Stimulated activated naive B cell treated with anti-CD40 and anti-IgM and Interleukin-4, amounts not matched to agents 10 μg/mL and 1 μg/mL and 100 μg/mL, for 72 hours (primary cell): Measurements from ENCODE around the gene RERGL.
"Not testable (repeated sequence)": the region's sequence is repeated elsewhere in the genome, so short reads cannot be mapped to it uniquely, and the experiment has no call there.

Source experiments
- ATAC-seq, 2 donors: fragments of 150-1000 bp; cut with Tn5 transposase; replicated peaks; 2 replicates each; pipeline ENCODE4 v1.10.0; 2021; ENCODE audit warnings: moderate library complexity in 1 of 2
- DNase-seq: peaks from one replicate; pipeline ENCODE4 v3.0.0; 2021
- H3K27ac Mint-ChIP-seq: one replicate; pipeline ENCODE4 v1.8.0; 2022; ENCODE audit warnings: mild to moderate bottlenecking, mixed read lengths
- H3K27me3 Mint-ChIP-seq, 2 donors: one replicate each; pipeline ENCODE4 v1.8.0; 2022; ENCODE audit warnings: mixed read lengths in 2 of 2
- H3K36me3 Mint-ChIP-seq, 2 donors: one replicate each; pipeline ENCODE4 v1.8.0; 2022; ENCODE audit warnings: mixed read lengths in 2 of 2, mild to moderate bottlenecking in 1 of 2
- H3K4me1 Mint-ChIP-seq, 2 donors: one replicate each; pipeline ENCODE4 v1.8.0; 2022; ENCODE audit warnings: mixed read lengths in 2 of 2, mild to moderate bottlenecking in 1 of 2
- H3K4me3 Mint-ChIP-seq, 2 donors: one replicate each; pipeline ENCODE4 v1.8.0; 2022; ENCODE audit warnings: mild to moderate bottlenecking in 2 of 2, mixed read lengths in 2 of 2, moderate library complexity in 1 of 2
- H3K9me3 Mint-ChIP-seq, 2 donors: one replicate each; pipeline ENCODE4 v1.8.0; 2022; ENCODE audit warnings: mixed read lengths in 2 of 2, mild to moderate bottlenecking in 1 of 2

RERGL gene

DNA sequence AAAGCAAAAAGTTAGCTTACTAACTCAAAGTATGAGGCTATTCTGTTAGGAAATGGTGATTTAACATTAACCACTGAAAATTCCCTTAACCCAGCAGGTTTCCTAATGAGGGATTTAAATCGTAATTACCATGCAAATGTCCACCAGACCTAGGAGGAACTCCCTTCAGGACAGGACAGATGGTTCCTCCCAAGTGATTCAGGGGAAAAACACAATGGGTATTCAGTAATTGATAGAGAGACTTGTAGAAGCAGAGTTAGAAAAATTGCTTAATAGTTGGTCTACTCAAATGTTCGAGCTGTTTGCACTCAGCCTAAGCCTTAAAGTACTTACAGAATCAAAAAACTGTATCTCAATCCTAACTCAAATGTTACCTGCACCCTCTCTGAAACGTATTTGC, 21.6 kb downstream of the RERGL start:
- Mint-ChIP-seq H3K27ac (no peak overlapping the region), H3K4me3 (no peak overlapping the region), H3K9me3 (peaks cover 2 to 3% of the 10 kb centered on the region in 2 donors), H3K4me1 (peaks cover 0 to 1% of the 10 kb centered on the region in 2 donors), H3K36me3 (no peaks in the 10 kb centered on the region), H3K27me3 (no peaks in the 10 kb centered on the region)
- no peak for ATAC-seq
- no peak for DNase-seq

GRCh38 chr12:18066666-18067065, 23.3 kb downstream of the RERGL start:
- Mint-ChIP-seq H3K9me3 (peaks cover 3 to 5% of the 10 kb centered on the region in 2 donors), H3K4me1 (peaks cover 0 to 1% of the 10 kb centered on the region in 2 donors), H3K36me3 (no peaks in the 10 kb centered on the region), H3K27ac (no peak overlapping the region), H3K27me3 (no peaks in the 10 kb centered on the region), H3K4me3 (no peak overlapping the region)
- no peak for ATAC-seq
- DNase-seq: no peak

DNA sequence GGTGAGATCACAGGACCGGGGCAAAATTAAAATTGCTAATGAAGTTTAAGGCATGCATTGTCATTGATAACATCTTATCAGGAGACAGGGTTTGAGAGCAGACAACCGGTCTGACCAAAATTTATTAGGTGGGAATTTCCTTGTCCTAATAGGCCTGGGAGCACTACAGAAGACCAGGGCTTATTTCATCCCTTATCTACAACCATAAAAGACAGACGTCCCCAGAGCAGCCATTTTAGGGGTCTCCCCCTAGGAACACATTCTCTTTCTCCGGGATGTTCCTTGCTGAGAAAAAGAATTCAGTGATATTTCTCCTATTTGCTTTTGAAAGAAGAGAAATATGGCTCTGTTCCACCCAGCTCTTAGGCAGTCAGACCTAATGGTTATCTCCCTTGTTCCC, 27.1 kb downstream of the RERGL start:
- H3K9me3 Mint-ChIP-seq: peaks cover 7 to 13% of the 10 kb centered on the region in 2 donors
- H3K27ac Mint-ChIP-seq, H3K4me3 Mint-ChIP-seq, H3K27me3 Mint-ChIP-seq, DNase-seq, ATAC-seq, H3K4me1 Mint-ChIP-seq, H3K36me3 Mint-ChIP-seq: not testable (repeated sequence)

DNA sequence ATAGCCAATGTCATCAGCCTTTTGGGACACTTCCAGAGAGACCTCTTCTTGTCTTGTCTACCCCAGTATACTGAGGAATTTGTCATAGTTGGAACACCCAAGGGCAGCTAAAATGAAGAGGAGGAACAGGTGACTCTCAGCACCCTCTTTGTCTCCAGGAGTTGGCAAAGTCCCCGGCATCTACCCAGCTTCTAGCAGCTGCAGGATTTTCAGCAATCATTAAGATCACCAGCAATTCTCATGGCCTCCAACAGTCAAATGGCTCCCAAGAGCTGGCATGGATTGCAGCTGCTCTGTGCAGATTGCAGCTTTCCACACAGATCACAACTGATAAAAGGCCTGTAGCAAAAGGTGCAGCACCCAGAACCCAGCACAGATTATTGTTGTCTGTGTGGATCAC, 32.9 kb downstream of the RERGL start:
- H3K27me3 Mint-ChIP-seq: no peaks in the 10 kb centered on the region
- no peak overlapping the region for H3K4me3 Mint-ChIP-seq
- H3K9me3 Mint-ChIP-seq: peaks cover 4 to 10% of the 10 kb centered on the region in 2 donors
- ATAC-seq (no peak), DNase-seq (no peak)
- no peaks in the 10 kb centered on the region for H3K36me3 Mint-ChIP-seq
- H3K4me1 Mint-ChIP-seq: no peaks in the 10 kb centered on the region
- H3K27ac Mint-ChIP-seq: no peak overlapping the region

GRCh38 chr12:18054925-18055619, 34.9 kb downstream of the RERGL start:
- DNase-seq: no peak
- Mint-ChIP-seq H3K4me1 (no peaks in the 10 kb centered on the region), H3K27me3 (no peaks in the 10 kb centered on the region), H3K27ac (no peak overlapping the region), H3K4me3 (no peak overlapping the region), H3K36me3 (no peaks in the 10 kb centered on the region), H3K9me3 (peaks cover 1 to 10% of the 10 kb centered on the region in 2 donors)
- no peak for ATAC-seq

DNA sequence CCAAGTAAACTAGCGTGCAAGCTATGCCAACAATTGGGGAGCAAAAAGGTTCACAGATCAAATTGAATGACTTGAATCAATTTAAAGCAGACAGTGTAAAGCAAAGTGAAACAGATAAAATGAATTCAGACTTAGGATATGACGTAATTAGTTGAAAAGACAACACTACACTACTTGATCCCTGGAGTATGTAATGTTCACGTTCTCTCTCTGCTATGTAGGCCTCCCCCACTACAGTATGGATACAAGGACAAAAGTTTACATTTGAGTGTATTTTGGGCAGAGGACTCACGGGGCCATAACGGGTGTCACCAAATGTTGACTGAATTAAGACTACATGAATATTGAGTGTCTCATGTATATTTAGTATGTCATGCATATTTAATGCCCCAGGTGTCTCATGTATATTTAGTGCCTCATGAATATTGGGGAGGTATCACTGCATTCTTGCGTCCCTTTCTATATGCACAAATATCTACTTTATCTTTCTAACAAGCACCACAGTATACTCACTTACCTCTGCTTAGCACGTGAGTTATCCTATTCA, 44.5 kb downstream of the RERGL start:
- Mint-ChIP-seq H3K4me1 (no peaks in the 10 kb centered on the region), H3K4me3 (no peak overlapping the region), H3K9me3 (no peaks in the 10 kb centered on the region), H3K27me3 (no peaks in the 10 kb centered on the region), H3K27ac (no peak overlapping the region), H3K36me3 (no peaks in the 10 kb centered on the region)
- ATAC-seq (no peak), DNase-seq (no peak)

DNA sequence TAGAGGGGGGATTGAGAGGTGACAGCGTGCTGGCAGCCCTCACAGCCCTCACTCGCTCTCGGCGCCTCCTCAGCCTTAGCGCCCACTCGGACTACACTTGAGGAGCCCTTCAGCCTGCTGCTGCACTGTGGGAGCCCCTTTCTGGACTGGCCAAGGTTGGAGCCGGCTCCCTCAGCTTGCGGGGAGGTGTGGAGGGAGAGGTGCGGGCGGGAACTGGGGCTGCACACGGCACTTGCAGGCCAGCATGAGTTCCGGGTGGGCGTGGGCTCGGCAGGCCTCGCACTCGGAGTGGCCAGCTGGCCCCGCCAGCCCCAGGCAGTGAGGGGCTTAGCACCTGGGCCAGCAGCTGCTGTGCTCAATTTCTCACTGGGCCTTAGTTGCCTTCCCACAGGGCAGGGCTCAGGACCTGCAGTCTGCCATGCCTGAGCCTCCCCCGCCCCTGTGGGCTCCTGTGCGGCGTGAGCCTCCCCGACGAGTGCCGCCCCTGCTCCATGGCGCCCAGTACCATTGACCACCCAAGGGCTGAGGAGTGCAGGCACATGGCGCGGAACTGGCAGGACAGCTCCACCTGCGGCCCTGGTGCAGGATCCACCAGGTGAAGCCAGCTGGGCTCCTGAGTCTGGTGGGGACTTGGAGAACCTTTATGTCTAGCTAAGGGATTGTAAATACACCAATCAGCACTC, 49.8 kb downstream of the RERGL start:
- H3K4me1 Mint-ChIP-seq, H3K27ac Mint-ChIP-seq, H3K4me3 Mint-ChIP-seq, H3K27me3 Mint-ChIP-seq, DNase-seq, ATAC-seq, H3K36me3 Mint-ChIP-seq: not testable (repeated sequence)
- peaks cover 4 to 13% of the 10 kb centered on the region in 2 donors for H3K9me3 Mint-ChIP-seq
